B cell (primary cell): ENCODE results near the gene NUP210L. TPM values are rescaled to one million over a fixed set of nuclear protein-coding genes. Genes with fewer than 3 reads are reported as not detected.
"Not testable (repeated sequence)": the region's sequence is repeated elsewhere in the genome, so short reads cannot be mapped to it uniquely, and the experiment has no call there.

Experiments
- ATAC-seq: fragments of 200-7000 bp; cut with Tn5 transposase; one replicate; pipeline ENCODE4 v1.10.0; 2021; ENCODE audit warnings: low read depth, mild to moderate bottlenecking, moderate number of reproducible peaks, moderate library complexity
- CTCF ChIA-PET: fragments of 350-600 bp; sonication (Branson Sonifier 250); formaldehyde crosslinking; loops from one replicate; lab custom pipeline; 2021; ENCODE audit warnings: antibody characterized with exemption, inconsistent platforms; lab: Charles Lee
- POLR2A ChIA-PET: fragments of 350-600 bp; sonication (Branson Sonifier 250); formaldehyde crosslinking; loops from one replicate; lab custom pipeline; 2021; ENCODE audit warnings: antibody characterized with exemption; lab: Charles Lee
- DNase-seq: peaks from one replicate; pipeline ENCODE4 v3.0.0; 2013
- H2AFZ ChIP-seq: 2 replicates; pipeline ENCODE4 v1.6.1; 2012; ENCODE audit warnings: mild to moderate bottlenecking, low read depth, low read length; ENCODE audit not compliant: insufficient read depth, poor library complexity, severe bottlenecking
- H3K27ac ChIP-seq, 2 donors: 1 replicate in 1 of 2; 2 replicates in 1 of 2; pipeline ENCODE4 v1.5.1; 2012 to 2013; ENCODE audit warnings: low read length in 2 of 2, mild to moderate bottlenecking in 2 of 2, moderate library complexity in 1 of 2
- H3K27me3 ChIP-seq, 4 experiments: fragments of 200-600 bp in 1 of 4; sonication (generic) in 1 of 4; replicated peaks in 1 of 4; 1 replicate in 2 of 4; 2 replicates in 2 of 4; pipeline versions ENCODE4 v1.6.1 to v1.7.0; 2013 to 2016; ENCODE audit warnings: low read length in 3 of 4, mild to moderate bottlenecking in 2 of 4, mixed read lengths in 1 of 4, moderate library complexity in 1 of 4; ENCODE audit not compliant: insufficient read depth in 4 of 4, control insufficient read depth in 3 of 4; ENCODE audit errors: control extremely low read depth in 1 of 4
- H3K36me3 ChIP-seq, 2 experiments: replicated peaks in 1 of 2; 1 replicate in 1 of 2; 2 replicates in 1 of 2; pipeline versions ENCODE4 v1.6.1 to v1.7.1; 2013; ENCODE audit warnings: low read length in 1 of 2; ENCODE audit not compliant: insufficient read depth in 2 of 2, control insufficient read depth in 1 of 2; ENCODE audit errors: control extremely low read depth in 1 of 2, extremely low read depth in 1 of 2
- H3K4me1 ChIP-seq, 2 donors: fragments of 200-600 bp in 1 of 2; sonication (generic) in 1 of 2; 1 replicate in 1 of 2; 2 replicates in 1 of 2; pipeline versions ENCODE4 v1.5.1 to v1.6.1; 2013 to 2017; ENCODE audit warnings: low read length in 2 of 2; ENCODE audit not compliant: control insufficient read depth in 2 of 2, insufficient read depth in 2 of 2
- H3K4me2 ChIP-seq: replicated peaks from 2 replicates; pipeline ENCODE3; 2012; ENCODE audit warnings: mild to moderate bottlenecking, low read depth, low read length; ENCODE audit not compliant: poor library complexity, severe bottlenecking
- H3K4me3 ChIP-seq, 5 experiments: fragments of 200-600 bp in 1 of 5; sonication (generic) in 1 of 5; 1 replicate in 3 of 5; 2 replicates in 2 of 5; pipeline versions ENCODE4 v1.5.1 to v1.7.0; 2011 to 2016; ENCODE audit warnings: low read length in 4 of 5, mild to moderate bottlenecking in 4 of 5, low read depth in 2 of 5, control low read depth in 1 of 5, moderate library complexity in 1 of 5; ENCODE audit not compliant: insufficient read depth in 1 of 5; ENCODE audit errors: control extremely low read depth in 1 of 5, extremely low read depth in 1 of 5
- H3K79me2 ChIP-seq: fragments of 200-600 bp; sonication (generic); one replicate; pipeline ENCODE4 v1.6.0; 2016; ENCODE audit warnings: low read length; ENCODE audit not compliant: control insufficient read depth, insufficient read depth
- H3K9ac ChIP-seq: fragments of 200-600 bp; sonication (generic); 2 replicates; pipeline ENCODE4 v1.6.1; 2017; ENCODE audit warnings: mild to moderate bottlenecking, low read length, moderate library complexity
- H3K9me3 ChIP-seq, 3 donors: one replicate each; pipeline versions ENCODE4 v1.6.1 to v1.7.1; 2013; ENCODE audit warnings: low read length in 2 of 3; ENCODE audit not compliant: control insufficient read depth in 2 of 3, insufficient read depth in 1 of 3; ENCODE audit errors: control extremely low read depth in 1 of 3
- H4K20me1 ChIP-seq: 2 replicates; pipeline ENCODE4 v1.6.0; 2012; ENCODE audit warnings: mild to moderate bottlenecking, low read length; ENCODE audit not compliant: insufficient read depth, control insufficient read depth, poor library complexity, severe bottlenecking
- H3K27ac Mint-ChIP-seq: one replicate; pipeline ENCODE4 v1.8.0; 2021; ENCODE audit warnings: mixed read lengths
- H3K27me3 Mint-ChIP-seq: one replicate; pipeline ENCODE4 v1.8.0; 2021; ENCODE audit warnings: mixed read lengths
- H3K4me1 Mint-ChIP-seq: one replicate; pipeline ENCODE4 v1.8.0; 2021; ENCODE audit warnings: mixed read lengths
- H3K4me3 Mint-ChIP-seq: one replicate; pipeline ENCODE4 v1.8.0; 2021; ENCODE audit warnings: mixed read lengths
- H3K9me3 Mint-ChIP-seq: one replicate; pipeline ENCODE4 v1.8.0; 2022; ENCODE audit warnings: mixed read lengths; ENCODE audit not compliant: insufficient read depth
- CTCF ChIP-seq: fragments of 200-600 bp; IDR thresholded peaks from one replicate; pipeline ENCODE4 v1.8.0; 2022; ENCODE audit warnings: antibody characterized with exemption, mild to moderate bottlenecking
- EZH2 ChIP-seq: IDR thresholded peaks from 2 replicates; pipeline ENCODE4 v1.6.1; 2012; ENCODE audit warnings: borderline replicate concordance, low read depth, mild to moderate bottlenecking, moderate library complexity, low read length; ENCODE audit not compliant: insufficient read depth, poor library complexity, severe bottlenecking
- WGBS: methylation state at CpG from one replicate; pipeline ENCODE4 v1.1.5; 2013; ENCODE audit warnings: missing lambda C conversion rate; ENCODE audit not compliant: insufficient coverage; 5-methylcytosine and 5-hydroxymethylcytosine counted together
- intact Hi-C: fragments of 100-400 bp; cut with micrococcal nuclease; formaldehyde crosslinking; loops from one replicate; pipeline ENCODE4 v1.10.0; 2022
- polyA plus RNA-seq: library from polyadenylated mRNA; depleted of rRNA; stranded (reverse); fragments of >200 nt; gene quantifications from 2 replicates; pipeline ENCODE4 v1.2.3, GENCODE V29; 2012
- total RNA-seq, 2 donors: library from RNA; stranded (reverse); fragments of 120-200 nt in 1 of 2; gene quantifications; 1 replicate in 1 of 2; 2 replicates in 1 of 2; pipeline versions ENCODE4 v1.2.3 to v1.2.4, GENCODE V29; 2013 to 2022

NUP210L gene
- total and polyA plus RNA-seq, 2 donors (not counting 1 experiment from before 2014, with no cell fraction given), result 0.04 to 0.20 TPM

DNA sequence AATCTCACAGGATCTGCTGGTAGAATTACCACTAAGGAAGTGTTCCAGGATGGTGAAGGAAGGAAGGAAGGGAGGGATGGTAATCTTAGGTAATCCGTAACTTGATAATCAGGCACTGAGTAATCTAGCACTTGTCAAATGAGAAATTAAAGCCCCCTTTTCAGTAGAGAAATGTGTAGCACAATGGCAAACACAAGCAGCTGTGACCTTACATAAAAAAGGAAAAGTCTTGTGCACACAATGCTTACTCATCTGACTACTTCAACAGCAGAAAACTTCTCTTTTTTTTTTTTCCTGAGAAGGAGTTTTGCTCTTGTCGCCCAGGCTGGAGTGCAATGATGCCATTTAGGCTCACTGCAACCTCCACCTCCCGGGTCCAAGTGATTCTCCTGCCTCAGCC is 6.1 kb downstream of the NUP210L start:
- no peaks in the 10 kb centered on the region for H3K9me3 Mint-ChIP-seq
- no peaks in the 10 kb centered on the region for H3K9me3 ChIP-seq
- no peaks in the 10 kb centered on the region for H3K36me3 ChIP-seq
- no peak overlapping the region for H3K9ac ChIP-seq
- H3K4me2 ChIP-seq, result no peak overlapping the region
- CTCF ChIA-PET, result no interaction called here
- H4K20me1 ChIP-seq, result no peaks in the 10 kb centered on the region
- intact Hi-C loops, result no loop called here
- H3K27ac Mint-ChIP-seq, result no peak overlapping the region
- ATAC-seq (no peak), DNase-seq (no peak)
- no peak for TF ChIP-seq CTCF
- TF ChIP-seq EZH2, result no peak
- H3K79me2 ChIP-seq, result no peaks in the 10 kb centered on the region
- peaks cover 3% of the 10 kb centered on the region for H3K4me1 Mint-ChIP-seq
- no peak overlapping the region for H3K4me3 Mint-ChIP-seq
- WGBS, result no CpG with 5 or more reads among the region's 3 CpGs
- POLR2A ChIA-PET, result interaction anchor here (0.6 kb wide), 1 partner anchor 506 kb away, joined by 8 read pairs; no protein-coding TSS in a partner anchor
- H2AFZ ChIP-seq, result no peak overlapping the region
- no peak overlapping the region for H3K4me3 ChIP-seq
- no peak overlapping the region for H3K27ac ChIP-seq
- no peaks in the 10 kb centered on the region for H3K27me3 ChIP-seq
- no peaks in the 10 kb centered on the region for H3K27me3 Mint-ChIP-seq
- no peaks in the 10 kb centered on the region for H3K4me1 ChIP-seq

- CTCF ChIA-PET, H3K27me3 ChIP-seq, H3K36me3 ChIP-seq, H4K20me1 ChIP-seq, POLR2A ChIA-PET, H3K9me3 Mint-ChIP-seq, H3K4me1 Mint-ChIP-seq, intact Hi-C loops, H3K9me3 ChIP-seq, H3K4me2 ChIP-seq, H3K27me3 Mint-ChIP-seq, H2AFZ ChIP-seq, H3K4me3 Mint-ChIP-seq, H3K27ac ChIP-seq, H3K79me2 ChIP-seq, H3K4me3 ChIP-seq, H3K27ac Mint-ChIP-seq, H3K9ac ChIP-seq, H3K4me1 ChIP-seq, ATAC-seq, DNase-seq: not testable (repeated sequence)
- WGBS, result 100% methylated on average over 4 of the region's 5 CpGs
Observed at GRCh38 chr1:154147505-154147904, 7.4 kb downstream of the NUP210L start.
